ENCODE data around the gene RALGAPA2. TPM values are rescaled to one million over a fixed set of nuclear protein-coding genes. Genes with fewer than 3 reads are reported as not detected.
"Not testable (repeated sequence)": the region's sequence is repeated elsewhere in the genome, so short reads cannot be mapped to it uniquely, and the experiment has no call there.

Gene RALGAPA2
- total RNA-seq, 1 donor from 2014 or later, result 15.9 TPM

DNA sequence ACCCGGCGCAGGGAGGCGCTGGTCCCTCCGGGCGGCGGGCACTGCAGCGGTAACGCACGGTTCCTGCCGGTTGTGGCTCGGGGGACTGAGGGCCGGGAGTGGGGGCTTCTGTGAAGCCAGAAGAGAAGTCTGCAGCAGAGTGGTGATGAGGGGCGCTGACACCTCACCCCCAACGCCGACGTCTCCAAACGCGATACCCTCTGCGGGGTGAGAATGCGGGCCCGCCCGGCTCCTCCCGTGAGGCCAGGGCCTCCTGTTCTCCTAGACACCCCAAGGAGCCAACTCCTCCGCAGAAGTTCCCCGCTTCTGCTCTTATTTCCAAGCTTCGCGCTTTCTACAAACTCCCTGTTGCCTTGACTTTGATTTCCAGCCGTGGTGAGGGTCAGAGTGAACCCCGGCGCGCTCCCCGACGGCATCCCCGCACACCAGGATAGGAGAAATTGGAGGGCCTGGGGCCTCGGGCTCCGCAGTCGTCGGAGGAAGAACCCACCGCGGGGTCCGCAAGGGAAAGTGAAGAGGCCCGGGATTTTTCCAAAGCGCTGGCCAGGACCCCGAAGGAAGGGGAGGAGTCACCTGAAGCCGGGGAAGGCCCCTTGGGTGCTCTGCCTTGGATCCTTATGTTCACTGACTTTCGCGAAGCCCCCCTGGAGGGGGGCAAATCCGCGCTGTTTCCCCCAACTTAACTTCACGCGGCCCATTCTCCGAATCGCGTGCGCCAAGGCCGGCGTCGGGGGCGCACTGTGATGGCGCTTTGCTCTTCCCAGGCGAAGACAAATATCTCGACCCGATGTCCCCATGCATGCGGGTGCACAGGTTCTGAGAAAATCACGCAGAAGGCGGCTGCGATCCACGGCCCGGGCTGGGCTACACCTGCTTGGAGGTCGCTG lies 347.6 kb downstream of the RALGAPA2 start:
- ATAC-seq, result no peak

DNA sequence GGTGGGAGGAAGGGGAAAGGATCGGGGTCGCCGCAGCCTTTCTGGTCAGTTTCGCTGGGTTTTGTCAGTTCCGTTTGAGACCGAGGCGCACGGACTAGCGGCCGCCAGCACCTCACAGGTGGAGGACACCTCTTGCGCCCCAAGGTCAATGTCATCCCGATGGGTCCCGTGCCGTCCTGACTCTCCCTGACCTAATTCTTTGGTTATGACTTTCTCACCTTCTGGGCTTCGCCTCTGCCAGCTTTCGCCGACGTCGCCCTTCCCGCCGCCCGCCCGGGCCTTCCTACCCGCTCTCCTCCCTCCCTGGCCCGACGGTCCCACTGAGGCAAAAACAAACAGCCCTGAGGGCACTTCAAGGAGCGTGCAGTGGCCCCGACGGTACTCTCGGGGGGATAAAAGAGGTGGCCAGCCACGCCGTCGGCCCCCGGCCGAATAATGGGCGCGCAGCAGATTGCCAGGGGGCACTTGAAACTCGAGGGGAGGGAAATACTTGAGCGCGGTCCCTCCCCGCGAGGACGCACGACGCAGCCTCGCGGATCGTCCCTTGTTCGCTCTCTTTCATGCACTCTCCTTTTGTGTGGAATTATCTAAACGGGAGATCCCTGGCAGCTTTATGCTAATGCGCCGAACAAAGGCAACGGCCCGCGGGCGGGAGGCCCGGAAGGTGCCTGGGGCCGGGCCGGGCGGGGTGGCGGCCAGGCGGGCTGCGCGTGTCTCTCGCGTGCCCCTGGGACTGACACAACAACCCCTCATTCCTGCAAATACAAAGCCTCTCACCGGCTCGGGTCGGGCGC lies 348.4 kb downstream of the RALGAPA2 start:
- ATAC-seq, result no peak

DNA sequence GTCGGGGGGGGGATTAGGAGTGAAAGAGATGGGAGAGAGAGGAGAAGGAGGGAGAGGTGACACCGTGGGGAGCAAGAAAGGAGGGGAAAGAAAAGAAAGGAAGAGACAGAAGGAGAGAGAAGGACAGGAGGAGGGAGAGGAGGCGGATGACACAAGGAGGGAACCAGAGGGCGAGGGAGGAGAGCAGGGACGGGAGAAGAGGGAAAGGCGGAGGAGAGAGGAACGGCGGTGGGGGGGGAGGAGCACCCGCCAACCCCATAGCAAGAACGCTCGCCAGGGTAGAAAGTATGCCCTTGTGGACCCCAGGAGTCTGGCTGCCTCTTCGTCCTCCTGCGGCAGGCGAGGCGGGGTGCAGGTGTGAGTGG lies 349.0 kb downstream of the RALGAPA2 start:
- ATAC-seq, result no peak

DNA sequence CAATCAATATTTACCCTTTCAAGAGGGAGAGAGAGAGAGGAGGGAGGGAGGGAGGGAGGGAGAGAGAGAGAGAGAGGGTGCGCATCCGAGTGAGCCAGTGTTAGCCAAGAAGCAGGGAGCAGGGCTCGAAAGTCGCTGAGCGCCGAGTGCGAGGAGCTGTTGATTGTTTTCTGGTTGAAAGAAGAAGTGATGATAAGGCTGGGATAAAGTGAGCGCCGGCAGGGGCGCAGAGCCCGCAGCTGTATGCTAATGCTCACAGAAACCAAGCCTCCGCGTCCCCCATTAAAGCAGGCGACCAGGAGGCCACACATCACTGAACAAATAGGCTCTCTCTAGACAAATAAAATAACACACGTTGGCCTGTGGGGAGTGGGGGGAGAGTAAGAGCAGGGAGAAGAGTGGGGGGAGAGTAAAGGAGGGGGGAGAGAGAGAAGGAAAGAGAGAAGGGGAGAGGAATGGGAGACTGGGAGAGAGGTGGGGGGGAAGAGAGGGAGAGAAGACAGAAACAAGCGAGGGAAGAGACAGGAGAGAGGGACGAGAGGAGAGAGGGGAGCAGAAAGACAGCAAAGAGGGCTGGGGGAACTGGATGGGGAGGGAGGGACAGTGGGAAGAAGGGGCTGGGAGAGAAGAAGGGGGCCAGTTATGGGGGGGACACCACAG lies 349.5 kb downstream of the RALGAPA2 start:
- ATAC-seq, result no peak

DNA sequence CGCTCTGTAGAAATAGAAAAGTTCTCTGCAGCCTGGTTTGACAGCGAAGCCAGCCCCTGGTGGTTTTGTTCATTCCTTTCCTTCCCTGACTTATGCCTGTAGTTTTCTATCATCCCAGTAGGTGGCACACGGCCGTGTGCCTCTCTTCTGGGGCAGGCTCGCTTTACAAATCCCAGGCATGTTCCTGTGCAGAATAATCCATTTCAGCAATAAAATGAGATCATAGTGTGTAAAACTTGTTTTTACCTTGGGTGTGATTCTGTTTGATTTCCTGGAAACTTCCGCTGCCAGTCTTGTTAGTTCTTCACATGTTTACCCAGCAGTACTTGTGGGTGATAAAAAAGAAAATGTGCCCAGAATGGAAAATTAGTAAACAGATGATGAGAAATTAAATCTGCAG lies 352.0 kb downstream of the RALGAPA2 start:
- peak; percentile 83 for ATAC-seq

DNA sequence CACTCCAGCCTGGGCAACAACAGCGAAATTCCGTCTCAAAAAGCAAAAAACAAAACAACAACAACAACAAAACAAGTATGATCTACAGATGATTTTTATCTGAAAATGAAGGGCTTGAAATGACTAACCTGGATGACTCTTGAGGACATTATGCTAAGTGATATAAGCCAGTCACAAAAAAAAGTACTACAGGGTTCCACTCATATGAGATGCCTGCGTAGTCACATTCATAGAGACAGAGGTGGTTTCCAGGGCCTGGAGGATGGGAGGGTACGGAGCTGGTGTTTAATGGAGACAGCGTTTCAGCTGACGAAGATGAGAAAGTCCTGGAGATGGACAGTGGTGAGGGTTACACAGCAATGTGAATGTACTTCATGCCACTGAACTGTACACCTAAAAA lies 352.8 kb downstream of the RALGAPA2 start:
- no peak for ATAC-seq

DNA sequence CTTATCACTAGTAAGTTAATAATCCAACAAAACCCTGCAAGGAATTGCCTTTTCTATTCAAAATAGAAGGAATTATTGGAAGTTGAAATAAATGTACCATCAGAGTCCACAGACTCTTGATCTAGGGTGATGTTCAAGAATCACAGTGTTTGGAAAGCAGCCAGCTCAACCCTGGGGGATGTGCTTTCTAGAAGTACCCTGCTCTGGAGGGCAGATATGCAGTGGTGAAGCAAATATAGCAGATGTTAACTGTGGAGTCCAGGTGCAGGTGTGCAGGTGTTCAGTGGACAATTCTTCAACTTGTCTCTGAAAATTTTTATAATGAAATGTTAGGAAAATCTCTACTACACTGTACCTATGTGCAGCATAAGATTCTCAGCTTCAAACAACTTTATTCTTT lies 353.6 kb downstream of the RALGAPA2 start:
- ATAC-seq, result no peak

DNA sequence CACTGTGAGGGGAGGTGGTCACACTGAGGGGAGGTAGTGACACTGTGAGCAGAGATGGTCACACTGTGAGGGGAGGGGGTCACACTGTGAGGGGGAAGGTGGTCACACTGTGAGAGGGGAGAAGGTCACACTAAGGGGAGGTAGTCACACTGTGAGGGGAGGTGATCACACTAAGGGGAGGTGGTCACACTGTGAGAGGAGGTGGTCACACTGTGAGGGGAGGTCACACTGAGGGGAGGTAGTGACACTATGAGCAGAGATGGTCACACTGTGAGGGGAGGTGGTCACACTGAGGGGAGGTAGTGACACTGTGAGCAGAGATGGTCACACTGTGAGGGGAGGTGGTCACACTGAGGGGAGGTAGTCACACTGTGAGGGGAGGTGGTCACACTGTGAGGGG lies 356.9 kb downstream of the RALGAPA2 start:
- not testable (repeated sequence) for ATAC-seq

DNA sequence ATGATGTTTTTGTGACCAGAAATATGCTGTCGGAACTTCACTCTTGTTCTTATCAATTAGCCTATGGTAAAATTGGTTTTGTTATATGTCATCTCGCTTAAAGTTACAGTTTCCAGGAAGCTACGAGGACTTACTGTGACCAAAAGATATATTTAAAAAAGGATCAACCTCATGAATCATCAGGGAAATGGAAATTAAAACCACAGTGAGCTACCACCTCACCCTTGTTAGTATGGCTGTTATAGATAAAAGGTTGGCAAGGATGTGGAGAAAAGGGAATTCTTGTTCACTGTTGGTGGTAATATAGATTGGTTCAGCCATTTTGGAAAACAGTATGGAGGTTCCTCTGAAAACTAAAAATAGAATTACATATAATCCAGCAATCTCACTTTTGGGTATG lies 358.9 kb downstream of the RALGAPA2 start:
- no peak for ATAC-seq

DNA sequence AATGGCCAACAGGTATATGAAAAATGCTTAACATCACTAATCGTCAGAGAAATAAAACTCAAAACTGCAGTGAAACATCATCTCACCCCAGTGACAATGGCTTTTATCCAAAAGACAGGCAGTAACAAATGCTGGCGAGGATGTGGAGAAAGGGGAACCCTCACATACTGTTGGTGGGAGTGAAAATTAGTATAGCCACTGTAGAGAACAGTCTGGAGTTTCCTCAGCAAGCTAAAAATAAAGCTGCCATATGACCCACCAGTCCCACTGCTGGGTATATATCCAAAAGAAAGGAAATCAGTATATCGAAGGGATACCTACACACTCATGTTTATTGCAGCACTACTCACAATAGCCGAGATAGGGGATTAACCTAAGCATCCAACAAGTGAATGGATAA lies 368.0 kb downstream of the RALGAPA2 start:
- no peak for ATAC-seq

DNA sequence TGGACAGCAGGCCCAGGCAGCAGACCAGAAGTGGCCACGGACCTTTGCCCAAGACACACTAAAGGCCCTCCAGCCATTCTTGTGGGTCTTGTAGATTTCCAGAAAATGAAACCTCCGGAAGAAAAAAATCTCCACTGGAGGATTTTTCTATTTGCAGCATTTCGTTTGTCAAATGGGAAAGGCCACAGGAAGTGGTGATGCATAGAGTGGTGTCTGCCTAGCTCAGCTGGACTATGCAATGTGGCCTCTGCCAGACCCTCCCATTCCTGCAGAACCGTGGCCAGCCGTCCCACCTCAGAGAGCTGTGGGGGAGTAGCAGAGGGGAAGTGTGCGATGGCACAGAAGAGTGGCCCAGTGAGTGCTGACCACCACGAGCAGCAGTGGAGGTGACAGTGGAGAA lies 368.5 kb downstream of the RALGAPA2 start:
- no peak for ATAC-seq
